K562 (cell line): ENCODE measurements around the gene ARFGAP3. TPM values are rescaled to one million over a fixed set of nuclear protein-coding genes. Genes with fewer than 3 reads are reported as not detected.

Experiments used
- ATAC-seq: fragments of 200-7000 bp; cut with Tn5 transposase; 3 replicates; pipeline ENCODE4 v1.9.1; 2020; ENCODE audit warnings: moderate library complexity
- BruUV-seq: library from RNA; stranded (reverse); fragments of 400-500 nt; replicated peaks from 2 replicates; lab custom pipeline; 2021; lab: Mats Ljungman, UMichigan
- CTCF ChIA-PET: fragments of 300-600 bp; formaldehyde crosslinking; extraction: SDS; loops from one replicate; lab custom pipeline; 2021; ENCODE audit warnings: low intra/inter-chr PET ratio; lab: Yijun Ruan, JAX
- POLR2A ChIA-PET: fragments of 300-600, 350-650 bp; sonication (Branson Sonifier 250); formaldehyde crosslinking; extraction: SDS; loops from one replicate; lab custom pipeline; 2021; ENCODE audit warnings: antibody characterized with exemption, inconsistent platforms; lab: Yijun Ruan, JAX
- DNase-seq, 4 experiments: peaks; one replicate each; pipeline versions ENCODE4 v3.0.0 to v3.0.0-alpha.2; 2011 to 2018; ENCODE audit warnings: low spot score in 3 of 4, mixed read lengths in 3 of 4; ENCODE audit errors: extremely low read depth in 1 of 4
- FAIRE-seq: peaks from 2 replicates; lab custom pipeline; 2011; peaks lifted over from hg19 to GRCh38; lab: Jason Lieb, UNC
- H2AFZ ChIP-seq: 2 replicates; pipeline ENCODE4 v1.6.0; 2011; ENCODE audit warnings: low read depth, low read length, control low read depth, inconsistent platforms
- H3K27ac ChIP-seq: fragments of 200-600 bp; 3 replicates; pipeline ENCODE4 v1.8.0; 2011; ENCODE audit warnings: low read depth, mild to moderate bottlenecking, control low read depth, inconsistent platforms, low read length, moderate library complexity, mixed read lengths; ENCODE audit errors: extremely low read depth
- H3K27me3 ChIP-seq, 2 experiments: fragments of 300-600 bp in 1 of 2; 2 replicates in 1 of 2; 3 replicates in 1 of 2; pipeline versions ENCODE4 v1.6.0 to v1.8.0; 2011; ENCODE audit warnings: inconsistent platforms in 2 of 2, low read length in 2 of 2, mild to moderate bottlenecking in 1 of 2, mixed read lengths in 1 of 2, moderate library complexity in 1 of 2; ENCODE audit not compliant: control insufficient read depth in 2 of 2, insufficient read depth in 2 of 2
- H3K36me3 ChIP-seq: fragments of 300-600 bp; 3 replicates; pipeline ENCODE4 v1.8.0; 2011; ENCODE audit warnings: mild to moderate bottlenecking, low read length, inconsistent platforms; ENCODE audit not compliant: control insufficient read depth, insufficient read depth
- H3K4me1 ChIP-seq, 2 experiments: fragments of 200-600 bp in 1 of 2; replicated peaks in 1 of 2; 2 replicates in 1 of 2; 3 replicates in 1 of 2; pipeline versions ENCODE4 v1.5.1 to v1.8.0; 2011; ENCODE audit warnings: inconsistent platforms in 2 of 2, low read length in 2 of 2, mild to moderate bottlenecking in 1 of 2, mixed read lengths in 1 of 2, moderate library complexity in 1 of 2; ENCODE audit not compliant: control insufficient read depth in 2 of 2, insufficient read depth in 2 of 2
- H3K4me2 ChIP-seq: 2 replicates; pipeline ENCODE4 v1.6.1; 2011; ENCODE audit warnings: low read length, control low read depth, inconsistent platforms, mixed read lengths; ENCODE audit not compliant: insufficient read depth
- H3K4me3 ChIP-seq: fragments of 200-600 bp; sonication (generic), shearing (Covaris generic); 2 replicates; pipeline ENCODE4 v1.5.1; 2016; ENCODE audit warnings: control low read depth, inconsistent platforms
- H3K79me2 ChIP-seq: fragments of 200-600 bp; 3 replicates; pipeline ENCODE4 v1.8.0; 2011; ENCODE audit warnings: low read length, inconsistent platforms; ENCODE audit not compliant: control insufficient read depth, insufficient read depth
- H3K9ac ChIP-seq, 2 experiments: 2 replicates each; pipeline versions ENCODE4 v1.6.0 to v1.6.1; 2011; ENCODE audit warnings: low read depth in 2 of 2, low read length in 2 of 2, control low read depth in 1 of 2, inconsistent platforms in 1 of 2, mild to moderate bottlenecking in 1 of 2, mixed read lengths in 1 of 2; ENCODE audit not compliant: insufficient read depth in 1 of 2
- H3K9me1 ChIP-seq: one replicate; pipeline ENCODE4 v1.6.0; 2011; ENCODE audit warnings: inconsistent platforms, mild to moderate bottlenecking, low read length, moderate library complexity; ENCODE audit not compliant: control insufficient read depth, insufficient read depth
- H3K9me3 ChIP-seq: replicated peaks from 2 replicates; pipeline ENCODE4 v1.5.1; 2011; ENCODE audit warnings: low read depth, low read length, inconsistent platforms; ENCODE audit not compliant: control insufficient read depth, insufficient read depth
- H4K20me1 ChIP-seq: replicated peaks from 2 replicates; pipeline ENCODE4 v1.6.1; 2011; ENCODE audit warnings: low read length, inconsistent platforms, mixed read lengths; ENCODE audit not compliant: control insufficient read depth, insufficient read depth
- EP400 ChIP-seq: fragments of 450-650 bp; IDR thresholded peaks from 2 replicates; pipeline ENCODE4 v1.6.1; 2017; ENCODE audit warnings: antibody characterized with exemption, mild to moderate bottlenecking, moderate library complexity
- GATAD2B ChIP-seq: fragments of 450-650 bp; IDR thresholded peaks from 2 replicates; pipeline ENCODE4 v1.6.1; 2017; ENCODE audit warnings: mild to moderate bottlenecking, borderline replicate concordance
- HIVEP1 ChIP-seq: fragments of 250-450 bp; sonication (Bioruptor Pico); IDR thresholded peaks from 2 replicates; pipeline ENCODE4 v1.4.0; 2020; ENCODE audit warnings: mild to moderate bottlenecking
- KLF6 ChIP-seq: fragments of 250-450 bp; sonication (Bioruptor Pico); IDR thresholded peaks from 2 replicates; pipeline ENCODE4 v1.4.0; 2020; ENCODE audit warnings: mild to moderate bottlenecking, moderate library complexity, borderline replicate concordance
- MYBL2 ChIP-seq, 2 experiments: fragments of 450-650 bp in 1 of 2; sonication (generic) in 1 of 2; formaldehyde crosslinking in 1 of 2; IDR thresholded peaks; 2 replicates each; pipeline versions ENCODE4 v1.6.1 to v1.8.1; 2017 to 2022; ENCODE audit warnings: borderline replicate concordance in 1 of 2, inconsistent platforms in 1 of 2, low read depth in 1 of 2, mild to moderate bottlenecking in 1 of 2, missing genetic modification reagents in 1 of 2, moderate library complexity in 1 of 2
- NBN ChIP-seq: fragments of 450-650 bp; IDR thresholded peaks from 2 replicates; pipeline ENCODE4 v1.6.1; 2016; ENCODE audit warnings: low read depth, mild to moderate bottlenecking
- NR2C2 ChIP-seq, 2 experiments: fragments of 200-800 bp in 1 of 2; sonication (Bioruptor generic) in 1 of 2; sonication (generic) in 1 of 2; formaldehyde crosslinking in 1 of 2; IDR thresholded peaks; 2 replicates each; pipeline versions ENCODE4 v1.6.1 to v1.8.0; 2016 to 2022; ENCODE audit warnings: mild to moderate bottlenecking in 1 of 2, missing compliant biosample characterization in 1 of 2, missing genetic modification characterization in 1 of 2, missing genetic modification reagents in 1 of 2
- SIN3A ChIP-seq, 2 experiments: fragments of 150-350 bp in 1 of 2; IDR thresholded peaks; 2 replicates each; pipeline ENCODE4 v1.6.1; 2011 to 2016; ENCODE audit warnings: borderline replicate concordance in 2 of 2, low read depth in 2 of 2, low read length in 2 of 2, mild to moderate bottlenecking in 2 of 2, moderate library complexity in 2 of 2; ENCODE audit not compliant: control insufficient read depth in 1 of 2
- SP1 ChIP-seq: sonication (generic); formaldehyde crosslinking; IDR thresholded peaks from 2 replicates; pipeline ENCODE4 v1.8.1; 2022; ENCODE audit warnings: mild to moderate bottlenecking, missing genetic modification reagents
- U2AF1 ChIP-seq: fragments of 200-400 bp; formaldehyde crosslinking; optimal IDR thresholded peaks from 2 replicates; pipeline ENCODE3; 2017; ENCODE audit warnings: mild to moderate bottlenecking, low read depth, low read length, moderate library complexity
- ZBTB7A ChIP-seq: IDR thresholded peaks from 2 replicates; pipeline ENCODE4 v1.6.1; 2011; ENCODE audit warnings: low read depth, mild to moderate bottlenecking, low read length, moderate library complexity, borderline replicate concordance; ENCODE audit not compliant: control insufficient read depth
- ZNF133 ChIP-seq: fragments of 250-450 bp; sonication (Bioruptor Pico); IDR thresholded peaks from 2 replicates; pipeline ENCODE4 v1.4.0; 2020; ENCODE audit warnings: mild to moderate bottlenecking
- ZNF175 ChIP-seq: fragments of 200-800 bp; sonication (Bioruptor generic); IDR thresholded peaks from 2 replicates; pipeline ENCODE4 v1.6.1; 2016; ENCODE audit warnings: low read depth, mild to moderate bottlenecking, missing genetic modification characterization, missing compliant biosample characterization
- ZNF347 ChIP-seq: fragments of 450-650 bp; formaldehyde crosslinking; IDR thresholded peaks from 2 replicates; pipeline ENCODE4 v1.4.0; 2020; ENCODE audit warnings: low read depth, mild to moderate bottlenecking, moderate library complexity
- WGBS: fragments of 100-300 bp; shearing (Covaris generic); methylation state at CpG from one replicate; pipeline ENCODE4 v1.1.6; 2016; ENCODE audit warnings: low coverage, mixed read lengths; ENCODE audit not compliant: insufficient coverage; ENCODE audit errors: missing lambda C conversion rate; 5-methylcytosine and 5-hydroxymethylcytosine counted together
- in situ Hi-C: fragments of 300-500 bp; cut with MboI; formaldehyde crosslinking; loops from 4 replicates; pipeline ENCODE4 v1.15.0; 2018; ENCODE audit warnings: inconsistent platforms, mixed read lengths
- intact Hi-C: fragments of 100-400 bp; cut with micrococcal nuclease; formaldehyde crosslinking; loops from 2 replicates; pipeline ENCODE4 v1.14.2; 2022
- polyA plus RNA-seq, 8 experiments: library from polyadenylated mRNA; depleted of rRNA in 4 of 8; stranded (reverse) in 5 of 8; unstranded in 3 of 8; fragments of >200 nt; fragmentation: Nextera tagmentation in 2 of 8; fragmentation: Illumina TruSeq in 1 of 8; extraction: Ambion mirVana in 2 of 8; extraction: Trizol in 1 of 8; gene quantifications; 2 replicates each; pipeline versions ENCODE4 v1.2.1 to v1.2.3, GENCODE V29; 2011 to 2014; ENCODE audit warnings: inconsistent platforms in 1 of 8, missing spikeins in 1 of 8
- total RNA-seq, 7 experiments: library from RNA; depleted of rRNA in 6 of 7; stranded (reverse); fragments of >200 nt in 6 of 7; fragmentation: Illumina TruSeq in 2 of 7; extraction: Trizol in 2 of 7; gene quantifications; 2 replicates each; pipeline versions ENCODE4 v1.2.1 to v1.2.3, GENCODE V29; 2011 to 2021; ENCODE audit warnings: low replicate concordance in 1 of 7
- TF ChIP-seq, protein P1 (sequence below): fragments of 250-450 bp; sonication (Bioruptor Pico); IDR thresholded peaks from 2 replicates; pipeline ENCODE4 v1.8.0; 2022; ENCODE audit warnings: moderate library complexity, mild to moderate bottlenecking, inconsistent platforms

The ARFGAP3 gene
- total and polyA plus RNA-seq, 9 of the 15 experiments (the other 6 are each of a cell fraction or from before 2014, with no cell fraction given): 14.2 to 31.9 (median 22.7) TPM

DNA sequence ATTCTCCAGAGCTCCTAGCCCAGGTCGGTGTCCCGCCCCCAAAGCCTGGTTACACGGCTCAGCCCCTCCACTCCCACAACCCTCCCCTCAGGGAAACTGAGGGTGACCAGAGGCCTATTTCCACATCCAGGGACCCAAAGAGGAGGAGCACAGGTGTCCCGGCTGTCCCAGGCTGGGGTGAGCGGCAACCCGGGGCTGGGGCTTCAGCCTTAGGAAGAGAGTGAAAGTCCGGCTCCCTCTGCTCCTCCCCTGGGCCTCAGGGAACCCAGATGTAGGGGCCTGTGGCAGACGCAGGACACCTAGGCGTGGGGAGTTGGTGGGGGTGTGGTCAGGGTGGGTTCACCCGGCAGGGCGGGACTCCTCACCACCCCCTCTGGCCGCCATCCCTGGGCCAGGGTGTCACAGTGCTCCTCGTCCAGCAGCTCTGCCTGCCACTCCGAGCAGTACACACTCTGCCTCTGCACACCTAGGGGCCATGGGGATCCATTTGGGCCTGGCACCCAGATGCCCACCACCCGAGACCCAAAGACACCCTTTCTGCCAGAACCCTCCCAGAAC lies 63.1 kb downstream of the ARFGAP3 start (continued):
- TF ChIP-seq U2AF1 (no peak), NBN (no peak), MYBL2 (IDR thresholded peaks at IDR 0.05; ENCODE audit: low read depth) (no peak), MYBL2 (CRISPR knock-in tag; IDR thresholded peaks at IDR 0.05; ENCODE audit: borderline replicate concordance) (no peak), ZBTB7A (no peak), ZNF347 (CRISPR knock-in tag) (no peak), GATAD2B (no peak), NR2C2 (CRISPR knock-in tag; IDR thresholded peaks at IDR 0.05) (no peak), NR2C2 (tag; IDR thresholded peaks at IDR 0.05) (no peak)
- TF ChIP-seq, all 486 proteins: peak for 0

DNA sequence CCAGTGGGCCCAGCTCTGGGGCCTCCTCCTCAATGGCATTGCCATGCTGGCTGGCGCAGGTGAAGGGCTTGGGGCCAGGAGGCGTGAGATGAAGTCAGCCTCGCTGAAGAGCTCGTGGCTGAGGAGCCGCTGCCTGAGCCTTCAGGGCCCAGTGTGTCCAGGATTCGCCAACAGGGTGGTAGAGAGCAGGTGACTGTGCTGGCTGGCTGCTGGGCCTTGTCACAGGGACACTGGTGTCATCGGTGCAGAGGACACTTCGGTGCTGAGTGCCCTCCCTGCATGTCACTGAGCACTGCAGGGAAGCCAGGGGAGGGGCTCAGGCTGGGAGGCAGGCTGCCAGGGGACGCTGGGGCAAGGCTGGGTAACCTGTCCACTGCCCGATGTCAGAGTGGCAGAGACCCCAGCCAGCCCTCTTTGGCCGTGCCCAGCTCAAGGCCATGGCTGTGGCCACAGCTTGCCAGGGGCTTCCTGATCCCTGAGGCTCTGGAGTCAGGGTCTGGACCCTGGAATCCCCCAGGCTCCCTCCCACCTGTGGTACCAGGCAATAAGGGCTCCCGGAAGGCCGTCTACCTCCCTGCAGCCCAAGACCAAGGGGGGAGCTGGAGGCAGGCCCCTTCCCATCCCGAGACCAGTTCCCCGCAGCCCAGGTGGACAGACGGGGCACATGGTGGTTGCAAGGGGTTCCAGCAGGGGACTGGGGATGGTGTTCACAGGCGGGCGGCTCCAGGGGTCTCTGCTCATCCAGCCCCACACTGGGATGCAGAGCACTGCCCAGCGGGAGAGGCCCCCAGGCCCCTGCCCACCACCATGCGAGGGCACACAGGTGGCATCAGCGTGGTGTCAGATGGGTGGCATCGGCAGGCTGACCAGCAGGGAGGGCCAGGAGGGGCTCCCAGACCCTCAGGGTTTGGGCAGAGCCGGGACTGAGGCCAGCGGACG lies 63.9 kb downstream of the ARFGAP3 start:
- CTCF ChIA-PET: no interaction called here
- no peaks in the 10 kb centered on the region for H3K9me1 ChIP-seq
- WGBS: 58% methylated on average over 15 of the region's 25 CpGs
- H3K79me2 ChIP-seq: no peaks in the 10 kb centered on the region
- H3K9ac ChIP-seq: no peak overlapping the region
- BruUV-seq: no TSS peak
- no peak overlapping the region for H3K4me3 ChIP-seq
- H3K4me2 ChIP-seq: no peak overlapping the region
- POLR2A ChIA-PET: interaction anchor here (0.5 kb wide), 1 partner anchor 30 kb away, joined by 4 read pairs; no protein-coding TSS in a partner anchor
- no peaks in the 10 kb centered on the region for H3K9me3 ChIP-seq
- no peak overlapping the region for H3K27ac ChIP-seq
- TF ChIP-seq, protein P1, sequence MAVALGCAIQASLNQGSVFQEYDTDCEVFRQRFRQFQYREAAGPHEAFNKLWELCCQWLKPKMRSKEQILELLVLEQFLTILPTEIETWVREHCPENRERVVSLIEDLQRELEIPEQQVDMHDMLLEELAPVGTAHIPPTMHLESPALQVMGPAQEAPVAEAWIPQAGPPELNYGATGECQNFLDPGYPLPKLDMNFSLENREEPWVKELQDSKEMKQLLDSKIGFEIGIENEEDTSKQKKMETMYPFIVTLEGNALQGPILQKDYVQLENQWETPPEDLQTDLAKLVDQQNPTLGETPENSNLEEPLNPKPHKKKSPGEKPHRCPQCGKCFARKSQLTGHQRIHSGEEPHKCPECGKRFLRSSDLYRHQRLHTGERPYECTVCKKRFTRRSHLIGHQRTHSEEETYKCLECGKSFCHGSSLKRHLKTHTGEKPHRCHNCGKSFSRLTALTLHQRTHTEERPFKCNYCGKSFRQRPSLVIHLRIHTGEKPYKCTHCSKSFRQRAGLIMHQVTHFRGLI (CRISPR knock-in tag): no peak
- no peak for TF ChIP-seq SIN3A (IDR thresholded peaks at IDR 0.05; ENCODE audit: borderline replicate concordance in 2 of 2, control insufficient read depth in 1 of 2, low read depth in 2 of 2, low read length in 2 of 2)
- TF ChIP-seq KLF6 (CRISPR knock-in tag): no peak
- TF ChIP-seq SP1: no peak
- TF ChIP-seq ZNF175: no peak
- no peak for TF ChIP-seq HIVEP1 (CRISPR knock-in tag)
- TF ChIP-seq NR2C2 (CRISPR knock-in tag; IDR thresholded peaks at IDR 0.05): no peak
- no peak for TF ChIP-seq NR2C2 (tag; IDR thresholded peaks at IDR 0.05)
- TF ChIP-seq ZNF133 (CRISPR knock-in tag): no peak
- TF ChIP-seq EP400: no peak
- peaks cover 0 to 19% of the 10 kb centered on the region in 2 experiments; a peak in 2 of 5 replicates for H3K4me1 ChIP-seq
- intact Hi-C loops (no loop called here), in situ Hi-C loops (no loop called here)
- H3K27me3 ChIP-seq: peaks cover 0 to under 1% of the 10 kb centered on the region in 2 experiments; a peak in 4 of 5 replicates
- DNase-seq (no peak), FAIRE-seq (no peak), ATAC-seq (no peak)
- H2AFZ ChIP-seq: no peak overlapping the region
- H4K20me1 ChIP-seq: no peaks in the 10 kb centered on the region
- H3K36me3 ChIP-seq: 0 out of 3 replicates have a peak, but pooled peaks cover 2% of the 10 kb centered on the region
